A673 (cell line): ENCODE data around the gene PPP2R5B.

ENCODE experiments used
- CTCF ChIP-seq: fragments of 300-800, 200-600 bp; sonication (generic); conservative IDR thresholded peaks from 2 replicates; pipeline ENCODE4 v1.5.1; 2017; ENCODE audit warnings: low read depth, mild to moderate bottlenecking, antibody characterized with exemption, low read length, moderate library complexity, mixed read lengths
- EZH2 ChIP-seq: fragments of 200-600 bp; sonication (generic); IDR thresholded peaks from 2 replicates; pipeline ENCODE4 v1.6.1; 2017; ENCODE audit warnings: borderline replicate concordance, low read depth, mild to moderate bottlenecking, mixed read lengths, antibody characterized with exemption, low read length; ENCODE audit not compliant: poor library complexity, severe bottlenecking

DNA sequence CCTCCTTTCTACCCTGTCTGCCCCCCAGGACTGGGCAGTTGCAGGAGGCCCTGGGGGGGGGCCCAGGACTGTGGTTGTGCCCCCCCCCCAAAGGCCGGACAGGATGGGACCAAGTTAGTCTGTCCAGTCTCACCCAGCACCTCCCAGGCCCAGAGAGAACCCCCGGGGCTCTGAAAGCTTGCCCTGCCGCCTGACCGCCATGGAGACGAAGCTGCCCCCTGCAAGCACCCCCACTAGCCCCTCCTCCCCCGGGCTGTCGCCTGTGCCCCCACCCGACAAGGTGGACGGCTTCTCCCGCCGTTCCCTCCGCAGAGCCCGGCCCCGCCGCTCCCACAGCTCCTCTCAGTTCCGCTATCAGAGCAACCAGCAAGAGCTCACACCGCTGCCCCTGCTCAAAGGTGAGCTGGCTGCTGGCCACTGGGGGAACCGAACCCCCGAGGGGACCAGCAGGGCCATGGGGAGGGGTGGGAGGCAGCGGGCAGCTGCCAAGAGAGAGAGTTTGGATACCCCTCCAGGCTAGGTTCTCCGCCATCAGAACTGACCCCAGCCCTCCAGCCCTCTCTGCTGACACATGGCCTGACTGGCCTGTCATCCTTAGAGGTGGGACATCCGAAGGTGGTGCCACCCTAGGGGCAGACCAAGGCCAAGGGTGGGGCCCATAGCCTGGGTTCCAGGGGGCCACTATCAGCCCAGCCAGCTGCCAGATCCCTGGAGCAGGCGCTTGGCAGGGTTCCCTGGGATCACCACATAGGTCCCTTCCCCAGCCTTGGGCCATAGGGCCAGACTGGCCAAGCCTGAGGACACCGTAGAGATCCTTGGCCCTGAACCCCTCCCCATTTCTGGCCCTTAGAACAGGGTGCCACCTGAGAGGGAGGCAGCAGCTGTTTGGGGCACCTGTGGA lies 1.3 kb downstream of the PPP2R5B start:
- TF ChIP-seq EZH2 (no peak), CTCF (no peak)
